PC-9 (cell line): Measurements from ENCODE around the gene ANKRD60. TPM values are rescaled to one million over a fixed set of nuclear protein-coding genes. Genes with fewer than 3 reads are reported as not detected.

Experiments used
- BruUV-seq: library from RNA; stranded (reverse); fragments of 400-500 nt; replicated peaks from 2 replicates; lab custom pipeline; 2021; lab: Mats Ljungman, UMichigan
- CTCF ChIA-PET: fragments of 300-600 bp; sonication (Branson Sonifier 250); formaldehyde crosslinking; loops from one replicate; lab custom pipeline; 2022; ENCODE audit warnings: antibody characterized with exemption; lab: Charles Lee
- POLR2A ChIA-PET: fragments of 300-600 bp; sonication (Branson Sonifier 250); formaldehyde crosslinking; loops from one replicate; lab custom pipeline; 2022; ENCODE audit warnings: antibody characterized with exemption; ENCODE audit not compliant: unreplicated experiment; lab: Charles Lee
- DNase-seq, 2 experiments: peaks; one replicate each; pipeline versions ENCODE4 v3.0.0 to v3.0.0-alpha.2; 2015 to 2022; ENCODE audit warnings: mixed read lengths in 1 of 2
- H2AFZ ChIP-seq: fragments of 200-600 bp; sonication (generic); 2 replicates; pipeline ENCODE4 v1.8.1; 2017; ENCODE audit warnings: antibody characterized with exemption
- H3F3A ChIP-seq: fragments of 200-600 bp; sonication (generic); 2 replicates; pipeline ENCODE4 v1.8.1; 2017; ENCODE audit warnings: antibody characterized with exemption, mild to moderate bottlenecking, low read depth; ENCODE audit not compliant: insufficient read depth
- H3K27ac ChIP-seq: fragments of 200-600 bp; sonication (generic); 2 replicates; pipeline ENCODE4 v1.6.1; 2016; ENCODE audit warnings: mixed run types
- H3K27me3 ChIP-seq: fragments of 200-600 bp; sonication (generic); 2 replicates; pipeline ENCODE4 v1.6.1; 2016; ENCODE audit warnings: low read depth, mixed run types; ENCODE audit not compliant: insufficient read depth
- H3K36me3 ChIP-seq: fragments of 200-600 bp; sonication (generic); 2 replicates; pipeline ENCODE4 v1.6.1; 2016; ENCODE audit warnings: low read depth, mixed run types
- H3K4me1 ChIP-seq: fragments of 200-600 bp; sonication (generic); replicated peaks from 2 replicates; pipeline ENCODE4 v1.6.1; 2016; ENCODE audit warnings: mixed run types; ENCODE audit not compliant: insufficient read depth
- H3K4me2 ChIP-seq: fragments of 200-600 bp; sonication (generic); 2 replicates; pipeline ENCODE4 v1.6.1; 2017; ENCODE audit warnings: mixed run types
- H3K4me3 ChIP-seq: fragments of 200-600 bp; sonication (generic); 2 replicates; pipeline ENCODE4 v1.6.1; 2016; ENCODE audit warnings: mixed run types
- H3K79me2 ChIP-seq: fragments of 200-600 bp; sonication (generic); 2 replicates; pipeline ENCODE4 v1.6.1; 2017; ENCODE audit warnings: low read depth, mixed run types
- H3K9me2 ChIP-seq: fragments of 200-600 bp; sonication (generic); 2 replicates; pipeline ENCODE4 v1.8.1; 2017; ENCODE audit warnings: mild to moderate bottlenecking; ENCODE audit not compliant: insufficient read depth
- H3K9me3 ChIP-seq: fragments of 200-600 bp; sonication (generic); 2 replicates; pipeline ENCODE4 v1.8.1; 2016; ENCODE audit warnings: low read depth; ENCODE audit not compliant: insufficient read depth
- H4K20me1 ChIP-seq: fragments of 200-600 bp; sonication (generic); 2 replicates; pipeline ENCODE4 v1.8.1; 2017; ENCODE audit not compliant: insufficient read depth
- EZH2 ChIP-seq: fragments of 200-600 bp; sonication (generic); IDR thresholded peaks from 2 replicates; pipeline ENCODE4 v1.8.0; 2017; ENCODE audit warnings: antibody characterized with exemption, low read depth
- intact Hi-C: fragments of 100-400 bp; cut with micrococcal nuclease; formaldehyde crosslinking; loops from one replicate; pipeline ENCODE4 v1.10.0; 2022; ENCODE audit not compliant: unreplicated experiment
- total RNA-seq: library from RNA; stranded (reverse); gene quantifications from 2 replicates; pipeline ENCODE4 v1.2.3, GENCODE V29; 2021
- TF ChIP-seq, protein P1 (sequence below): fragments of 200-600 bp; sonication (generic); conservative IDR thresholded peaks from 2 replicates; pipeline ENCODE4 v1.6.1; 2017; ENCODE audit warnings: mixed run types, antibody characterized with exemption, mild to moderate bottlenecking, moderate library complexity

The ANKRD60 gene
- total RNA-seq, 1 experiment from 2014 or later: not detected

DNA sequence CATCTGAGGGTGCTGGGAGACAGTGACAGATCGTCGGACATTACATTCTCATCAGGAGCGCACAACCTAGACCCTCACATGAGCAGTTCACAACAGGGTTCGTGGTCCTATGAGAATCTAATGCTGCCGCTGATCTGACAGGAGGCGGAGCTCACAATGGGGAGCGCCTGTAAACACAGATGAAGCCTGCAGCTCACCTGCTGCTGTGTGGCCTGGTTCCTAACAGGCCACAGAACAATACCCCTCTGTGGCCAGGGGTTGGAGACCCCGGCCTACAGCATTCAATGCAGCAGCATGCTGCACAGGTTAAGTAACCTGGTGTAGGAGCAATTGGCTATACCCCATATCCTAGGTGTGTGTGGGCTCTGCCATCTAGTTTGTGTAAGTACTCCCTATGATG lies 19.5 kb downstream of the ANKRD60 start:
- POLR2A ChIA-PET: no interaction called here
- intact Hi-C loops: loop anchor here (1.0 to 10.0 kb wide), 7 partner anchors 516 to 1114 kb away; no protein-coding TSS in a partner anchor
- H3K4me2 ChIP-seq: no peak overlapping the region
- H3K9me2 ChIP-seq: no peaks in the 10 kb centered on the region
- no TSS peak for BruUV-seq
- no peaks in the 10 kb centered on the region for H4K20me1 ChIP-seq
- no peaks in the 10 kb centered on the region for H3K4me1 ChIP-seq
- CTCF ChIA-PET: interaction anchor here (0.6 to 1.3 kb wide), 2 partner anchors 586 to 711 kb away, joined by 3 to 5 read pairs; no protein-coding TSS in a partner anchor
- H2AFZ ChIP-seq: no peak overlapping the region
- H3K9me3 ChIP-seq: no peaks in the 10 kb centered on the region
- H3K27ac ChIP-seq: no peak overlapping the region
- H3F3A ChIP-seq: peaks cover 14% of the 10 kb centered on the region
- H3K79me2 ChIP-seq: no peaks in the 10 kb centered on the region
- H3K4me3 ChIP-seq: no peak overlapping the region
- H3K27me3 ChIP-seq: no peaks in the 10 kb centered on the region
- H3K36me3 ChIP-seq: no peaks in the 10 kb centered on the region
- TF ChIP-seq EZH2: no peak
- TF ChIP-seq, protein P1, sequence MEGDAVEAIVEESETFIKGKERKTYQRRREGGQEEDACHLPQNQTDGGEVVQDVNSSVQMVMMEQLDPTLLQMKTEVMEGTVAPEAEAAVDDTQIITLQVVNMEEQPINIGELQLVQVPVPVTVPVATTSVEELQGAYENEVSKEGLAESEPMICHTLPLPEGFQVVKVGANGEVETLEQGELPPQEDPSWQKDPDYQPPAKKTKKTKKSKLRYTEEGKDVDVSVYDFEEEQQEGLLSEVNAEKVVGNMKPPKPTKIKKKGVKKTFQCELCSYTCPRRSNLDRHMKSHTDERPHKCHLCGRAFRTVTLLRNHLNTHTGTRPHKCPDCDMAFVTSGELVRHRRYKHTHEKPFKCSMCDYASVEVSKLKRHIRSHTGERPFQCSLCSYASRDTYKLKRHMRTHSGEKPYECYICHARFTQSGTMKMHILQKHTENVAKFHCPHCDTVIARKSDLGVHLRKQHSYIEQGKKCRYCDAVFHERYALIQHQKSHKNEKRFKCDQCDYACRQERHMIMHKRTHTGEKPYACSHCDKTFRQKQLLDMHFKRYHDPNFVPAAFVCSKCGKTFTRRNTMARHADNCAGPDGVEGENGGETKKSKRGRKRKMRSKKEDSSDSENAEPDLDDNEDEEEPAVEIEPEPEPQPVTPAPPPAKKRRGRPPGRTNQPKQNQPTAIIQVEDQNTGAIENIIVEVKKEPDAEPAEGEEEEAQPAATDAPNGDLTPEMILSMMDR: no peak
- no peak for DNase-seq

DNA sequence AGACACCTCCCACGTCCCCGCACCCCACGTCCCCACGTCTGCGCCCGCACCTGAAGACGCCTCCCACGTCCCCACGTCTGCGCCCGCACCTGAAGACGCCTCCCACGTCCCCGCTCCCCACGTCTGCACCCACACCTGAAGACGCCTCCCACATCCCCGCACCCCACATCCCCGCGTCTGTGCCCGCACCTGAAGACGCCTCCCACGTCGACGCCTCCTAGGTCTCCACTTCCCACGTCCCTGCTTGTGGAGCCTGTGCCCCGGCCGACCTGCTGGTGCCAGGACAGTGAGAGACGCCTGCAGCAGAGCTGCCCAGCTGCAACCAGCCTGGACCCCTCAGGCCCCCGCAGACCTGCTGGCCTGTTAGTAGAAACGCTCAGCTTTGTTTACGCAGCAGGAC lies 22.6 kb downstream of the ANKRD60 start:
- H2AFZ ChIP-seq: no peak overlapping the region
- BruUV-seq: no TSS peak
- no peaks in the 10 kb centered on the region for H3K4me1 ChIP-seq
- H3K36me3 ChIP-seq: no peaks in the 10 kb centered on the region
- no peaks in the 10 kb centered on the region for H3K79me2 ChIP-seq
- TF ChIP-seq EZH2: no peak
- TF ChIP-seq, protein P1: no peak
- no peaks in the 10 kb centered on the region for H4K20me1 ChIP-seq
- DNase-seq: no peak
- H3K9me2 ChIP-seq: no peaks in the 10 kb centered on the region
- ChIA-PET CTCF (interaction anchor here (0.6 kb wide), 1 partner anchor 513 kb away, joined by 3 read pairs; no protein-coding TSS in a partner anchor), POLR2A (no interaction called here)
- no peak overlapping the region for H3K4me3 ChIP-seq
- no peak overlapping the region for H3K27ac ChIP-seq
- intact Hi-C loops: loop anchor here (5.0 to 10.0 kb wide), 2 partner anchors 824 to 1111 kb away; no protein-coding TSS in a partner anchor
- H3F3A ChIP-seq: peaks cover 14% of the 10 kb centered on the region
- H3K9me3 ChIP-seq: no peaks in the 10 kb centered on the region
- no peak overlapping the region for H3K4me2 ChIP-seq
- no peaks in the 10 kb centered on the region for H3K27me3 ChIP-seq

DNA sequence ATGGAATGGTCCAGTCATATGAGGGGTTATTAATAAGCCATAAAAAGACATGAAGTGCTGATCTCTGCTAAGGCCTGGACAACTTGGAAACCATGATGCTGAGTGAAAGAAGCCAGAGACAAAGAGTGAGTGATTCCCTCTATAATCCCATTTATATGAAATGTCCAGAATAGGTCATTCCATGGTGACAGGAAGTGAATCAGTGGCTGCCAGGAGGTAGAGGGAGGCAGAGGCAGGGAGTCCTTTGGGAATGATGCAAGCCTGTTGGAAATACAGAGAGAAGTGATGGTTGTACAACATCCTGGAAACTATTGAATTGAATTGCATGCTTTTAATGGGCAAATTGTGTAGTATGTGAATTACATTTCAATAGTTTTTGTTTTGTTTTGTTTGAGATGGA lies 26.4 kb downstream of the ANKRD60 start:
- DNase-seq: no peak
- no TSS peak for BruUV-seq

More for the DNA sequence above, 26.4 kb downstream of the ANKRD60 start:
- Histone ChIP-seq H3K79me2 (no peaks in the 10 kb centered on the region), H3K4me3 (no peak overlapping the region), H4K20me1 (no peaks in the 10 kb centered on the region), H2AFZ (no peak overlapping the region), H3K9me3 (no peaks in the 10 kb centered on the region), H3K9me2 (no peaks in the 10 kb centered on the region), H3K4me2 (no peak overlapping the region), H3F3A (no peaks in the 10 kb centered on the region), H3K36me3 (no peaks in the 10 kb centered on the region), H3K27ac (no peak overlapping the region), H3K4me1 (no peaks in the 10 kb centered on the region), H3K27me3 (no peaks in the 10 kb centered on the region)
- no peak for TF ChIP-seq EZH2
- TF ChIP-seq, protein P1: no peak
- CTCF ChIA-PET: no interaction called here
- POLR2A ChIA-PET: no interaction called here
- intact Hi-C loops: loop anchor here (10.0 kb wide), 1 partner anchor 1107 kb away; no protein-coding TSS in a partner anchor
